Inferior parietal cortex (tissue), 1 donor: ENCODE results near the gene PLEKHG4B.

Source experiments
- DNase-seq: peaks from one replicate; pipeline ENCODE4 v3.0.0-alpha.2; 2016; ENCODE audit errors: extremely low spot score

The PLEKHG4B gene

DNA sequence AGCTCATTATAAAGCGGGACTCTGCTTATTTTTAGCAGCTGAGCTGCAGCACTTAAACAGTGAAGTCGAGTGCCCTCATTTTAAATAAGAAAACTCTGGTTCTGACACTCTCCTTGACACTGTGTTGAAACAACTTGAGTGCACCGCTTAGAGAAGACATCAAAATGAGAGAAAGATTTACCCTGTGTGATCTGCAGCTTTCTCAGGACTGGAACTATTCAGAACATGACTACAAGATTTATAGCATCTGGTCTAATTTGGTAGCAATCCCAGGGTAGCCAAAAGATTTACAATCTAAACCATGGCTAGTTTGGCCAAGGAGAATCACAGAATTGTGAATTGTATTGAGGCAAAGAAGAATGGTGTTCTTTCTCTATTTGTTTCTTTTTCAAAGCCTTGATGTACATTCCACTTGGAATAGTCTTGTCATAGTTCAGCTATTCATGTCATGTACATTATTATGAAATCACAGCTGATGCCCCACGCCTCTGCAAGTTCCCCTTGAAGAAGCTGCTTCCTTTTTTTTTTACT lies 38.7 kb downstream of the PLEKHG4B start:
- DNase-seq: no peak

- no peak for DNase-seq
Measured at GRCh38 chr5:136901-137300, 44.9 kb downstream of the PLEKHG4B start.

DNA sequence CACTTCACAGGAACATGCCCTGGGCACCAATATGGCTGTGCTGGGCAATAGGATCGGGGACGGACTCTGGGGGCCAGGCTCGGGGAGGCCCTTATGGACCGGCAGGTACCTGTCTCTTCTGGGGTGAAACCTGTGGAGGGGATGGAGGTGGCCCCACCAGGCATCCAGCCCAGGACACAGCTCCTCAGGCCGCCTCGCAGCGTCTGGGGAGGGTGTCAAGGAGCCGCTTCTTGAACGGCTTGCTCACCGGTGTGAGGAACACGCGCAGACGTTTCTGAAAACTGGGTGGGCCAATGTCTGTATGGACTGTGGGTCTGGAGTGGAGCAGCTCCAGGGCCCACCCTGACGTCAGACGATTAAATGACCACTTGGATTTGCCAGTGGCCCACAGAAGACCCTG lies 45.8 kb downstream of the PLEKHG4B start:
- no peak for DNase-seq

DNA sequence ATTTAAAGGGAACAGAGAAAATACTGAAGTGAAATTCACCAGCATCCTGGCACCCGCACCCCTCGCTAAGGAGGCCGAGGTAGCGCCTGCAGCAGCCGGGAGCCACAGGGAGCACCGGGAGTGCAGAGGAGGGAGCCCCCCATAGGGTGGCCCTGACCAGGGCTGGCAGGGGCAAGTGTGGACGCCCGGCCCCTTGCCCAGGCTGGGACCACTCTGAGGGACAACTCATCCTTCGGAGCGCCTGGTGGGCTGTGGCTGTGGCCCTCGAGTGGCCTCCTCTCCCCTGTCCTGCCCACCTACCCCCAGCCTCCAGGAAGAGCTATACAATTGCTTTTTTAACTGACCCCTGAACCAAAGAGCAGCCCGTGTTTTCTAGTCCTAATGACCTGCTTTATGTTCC lies 47.0 kb downstream of the PLEKHG4B start:
- no peak for DNase-seq

DNA sequence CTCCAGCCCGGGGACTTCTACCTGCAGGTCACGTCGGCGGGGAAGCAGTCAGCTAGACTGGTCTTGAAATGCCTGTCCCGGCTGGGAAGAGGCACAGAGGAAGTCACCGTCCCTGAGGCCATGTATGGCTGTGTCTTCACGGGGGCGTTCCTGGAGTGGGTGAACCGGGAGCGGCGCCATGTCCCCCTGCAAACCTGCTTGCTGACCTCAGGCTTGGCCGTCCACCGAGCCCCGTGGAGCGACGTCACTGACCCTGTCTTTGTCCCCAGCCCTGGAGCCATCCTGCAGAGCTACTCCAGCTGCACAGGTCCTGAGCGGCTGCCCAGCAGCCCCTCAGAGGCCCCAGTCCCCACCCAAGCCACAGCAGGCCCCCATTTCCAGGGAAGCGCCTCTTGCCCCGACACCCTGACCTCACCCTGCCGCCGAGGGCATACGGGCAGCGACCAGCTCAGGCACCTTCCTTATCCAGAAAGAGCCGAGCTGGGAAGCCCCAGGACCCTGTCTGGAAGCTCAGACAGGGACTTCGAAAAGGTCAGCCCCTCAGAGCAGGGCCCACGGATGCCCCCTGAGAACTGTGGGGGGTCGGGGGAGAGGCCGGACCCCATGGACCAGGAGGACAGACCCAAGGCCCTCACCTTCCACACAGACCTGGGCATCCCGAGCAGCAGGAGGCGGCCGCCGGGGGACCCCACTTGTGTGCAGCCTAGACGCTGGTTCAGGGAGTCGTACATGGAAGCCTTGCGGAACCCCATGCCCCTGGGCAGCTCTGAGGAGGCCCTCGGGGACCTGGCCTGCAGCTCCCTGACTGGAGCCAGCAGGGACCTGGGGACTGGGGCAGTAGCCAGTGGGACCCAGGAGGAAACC lies 47.8 kb downstream of the PLEKHG4B start:
- DNase-seq: no peak

DNA sequence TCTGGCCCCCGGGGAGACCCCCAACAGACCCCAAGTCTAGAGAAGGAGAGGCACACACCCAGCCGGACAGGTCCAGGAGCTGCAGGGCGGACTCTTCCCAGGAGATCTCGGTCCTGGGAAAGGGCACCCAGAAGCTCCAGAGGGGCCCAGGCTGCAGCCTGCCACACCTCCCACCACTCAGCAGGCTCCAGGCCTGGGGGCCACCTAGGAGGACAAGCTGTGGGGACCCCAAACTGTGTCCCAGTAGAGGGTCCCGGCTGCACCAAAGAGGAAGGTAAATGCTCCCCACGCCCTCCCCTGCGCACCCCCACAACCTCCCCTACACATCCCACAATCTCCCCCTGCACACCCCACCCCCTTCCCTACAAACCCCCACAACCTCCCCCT lies 48.5 kb downstream of the PLEKHG4B start:
- no peak for DNase-seq

GRCh38 chr5:141211-141610 lies 49.2 kb downstream of the PLEKHG4B start:
- no peak for DNase-seq

DNA sequence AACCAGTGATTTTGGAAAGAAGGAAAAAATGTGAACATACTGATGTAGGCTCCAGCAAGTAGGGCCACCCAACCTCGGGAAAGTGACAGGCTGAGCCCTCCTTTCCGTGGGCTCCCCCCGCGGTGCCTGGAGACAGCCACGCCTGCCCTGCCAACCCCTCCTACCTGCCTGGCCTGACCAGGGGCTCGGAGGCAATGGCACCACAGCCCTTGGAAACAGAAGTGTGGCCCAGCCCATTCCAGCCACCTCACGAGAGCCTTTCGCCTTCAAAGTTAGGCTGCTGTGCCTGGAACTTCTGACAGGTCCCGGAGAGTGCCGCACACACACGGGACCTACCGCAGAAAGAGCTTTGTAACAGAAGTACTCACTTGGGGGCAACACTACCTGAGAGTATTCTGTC lies 49.8 kb downstream of the PLEKHG4B start:
- no peak for DNase-seq

GRCh38 chr5:142246-142810 lies 50.4 kb downstream of the PLEKHG4B start:
- no peak for DNase-seq

DNA sequence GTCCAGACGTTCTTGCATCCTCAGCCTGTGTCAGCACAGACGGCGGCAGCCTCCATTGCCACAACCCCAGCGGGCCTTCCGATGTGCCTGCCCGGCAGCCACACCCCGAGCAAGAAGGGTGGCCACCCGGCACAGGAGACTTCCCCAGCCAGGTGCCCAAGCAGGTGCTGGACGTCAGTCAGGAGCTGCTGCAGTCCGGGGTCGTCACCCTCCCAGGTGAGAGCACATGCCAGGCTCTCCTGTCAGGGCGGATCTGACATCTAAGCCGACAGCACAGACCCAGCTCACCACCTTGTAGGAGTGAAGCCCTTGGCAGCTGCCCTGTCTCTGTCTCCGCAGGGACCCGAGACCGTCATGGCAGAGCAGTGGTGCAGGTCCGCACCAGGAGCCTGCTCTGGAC lies 51.1 kb downstream of the PLEKHG4B start:
- DNase-seq: no peak

GRCh38 chr5:144941-145340 lies 53.0 kb downstream of the PLEKHG4B start:
- no peak for DNase-seq

GRCh38 chr5:145585-146323 lies 53.8 kb downstream of the PLEKHG4B start:
- no peak for DNase-seq

GRCh38 chr5:147751-148150 lies 55.8 kb downstream of the PLEKHG4B start:
- no peak for DNase-seq

DNA sequence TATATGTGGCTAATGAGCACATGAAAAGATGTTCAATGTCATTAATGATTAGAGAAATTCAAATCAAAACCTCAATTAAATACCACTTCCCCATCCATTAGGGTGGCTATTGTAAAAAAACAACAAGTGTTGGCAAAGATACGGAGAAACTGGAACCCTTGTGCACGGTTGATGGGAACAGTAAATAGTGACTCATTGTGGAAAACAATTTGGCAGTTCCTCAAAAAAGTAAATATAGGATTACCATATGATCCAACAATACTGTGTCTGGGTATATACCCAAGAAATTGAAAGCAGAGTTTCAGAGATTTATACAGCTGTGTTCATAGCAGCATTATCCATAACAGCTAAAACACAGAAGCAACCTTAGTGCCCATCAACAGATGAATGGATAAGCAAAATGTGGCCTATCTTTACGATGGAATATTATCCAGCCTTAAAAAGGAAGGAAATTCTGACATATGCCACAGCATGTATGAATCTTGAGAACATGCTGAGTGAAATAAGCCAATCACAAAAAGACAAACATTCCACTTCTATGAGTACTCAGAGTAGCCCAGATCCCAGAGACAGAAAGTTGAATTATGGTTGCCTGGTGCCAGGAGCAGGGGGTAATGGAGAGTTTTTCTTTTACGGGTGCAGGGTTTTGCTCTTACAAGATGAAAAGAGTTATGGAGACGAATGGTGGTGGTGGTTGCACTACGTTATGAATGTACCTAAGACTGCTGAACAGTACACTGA lies 57.9 kb downstream of the PLEKHG4B start:
- DNase-seq: no peak

DNA sequence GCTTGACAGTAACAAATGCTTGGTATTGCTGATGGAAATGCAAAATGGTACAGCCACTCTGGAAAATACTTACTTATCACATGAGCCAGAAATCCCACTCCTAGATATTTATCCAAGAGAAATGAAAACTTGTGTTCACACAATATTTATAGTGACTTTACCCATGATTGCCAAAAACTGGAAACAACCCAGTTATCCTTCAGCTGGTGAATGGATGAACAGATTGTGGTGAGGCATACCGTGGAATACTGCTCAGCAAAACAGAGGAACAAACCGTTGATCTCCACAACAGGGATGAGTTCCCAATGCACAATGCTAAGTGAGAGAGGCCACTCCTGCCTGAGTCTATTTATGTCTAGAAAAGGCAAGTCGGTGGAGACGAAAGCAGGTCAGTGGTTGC lies 58.8 kb downstream of the PLEKHG4B start:
- DNase-seq: no peak

- DNase-seq: no peak
Measured at GRCh38 chr5:152077-152476, 60.1 kb downstream of the PLEKHG4B start.

DNA sequence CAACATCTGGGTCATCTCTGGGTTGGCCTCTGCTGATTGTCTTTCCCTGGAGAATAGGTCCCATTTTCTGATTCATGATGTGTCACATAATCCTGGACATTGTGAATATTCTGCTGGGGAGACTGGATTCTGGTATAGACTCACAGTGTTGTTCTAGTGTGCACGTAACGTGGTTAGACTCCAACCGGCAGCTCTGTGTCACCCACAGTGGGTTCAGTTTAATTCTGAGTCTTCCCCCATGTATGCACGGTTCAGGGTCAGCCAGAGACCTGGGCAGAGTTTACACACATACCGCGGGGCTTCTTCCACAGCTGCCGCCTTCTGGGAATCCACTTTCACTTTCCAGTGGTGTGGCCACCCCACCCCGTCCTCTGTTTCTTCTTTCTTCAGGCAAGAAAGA lies 61.3 kb downstream of the PLEKHG4B start:
- no peak for DNase-seq

GRCh38 chr5:154236-154635 lies 62.3 kb downstream of the PLEKHG4B start:
- DNase-seq: no peak

DNA sequence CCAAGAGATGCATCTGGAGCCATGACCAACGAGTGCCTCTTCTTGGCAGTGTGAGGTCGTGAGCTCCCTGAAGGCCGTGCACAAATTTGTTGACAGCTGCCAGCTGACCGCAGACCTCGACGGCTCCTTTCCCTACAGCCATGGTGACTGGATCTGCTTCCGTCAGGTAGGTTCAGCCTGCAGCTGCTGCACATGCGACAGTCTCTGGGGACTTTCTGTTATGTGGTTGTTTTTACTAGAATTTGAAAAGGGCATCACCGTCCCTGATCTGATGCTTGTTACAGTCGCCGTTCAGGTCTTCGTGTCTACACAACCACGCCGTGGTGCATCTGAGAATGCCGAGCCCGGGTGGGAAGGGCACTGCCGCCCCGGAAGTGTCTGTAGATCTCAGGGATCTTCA lies 62.9 kb downstream of the PLEKHG4B start:
- DNase-seq: no peak

GRCh38 chr5:155651-156410 lies 63.9 kb downstream of the PLEKHG4B start:
- DNase-seq: no peak

- DNase-seq: no peak
Measured at GRCh38 chr5:156411-157072, 64.6 kb downstream of the PLEKHG4B start.
